ENCODE measurements around the gene MYH13. TPM values are rescaled to one million over a fixed set of nuclear protein-coding genes. Genes with fewer than 3 reads are reported as not detected.

The MYH13 gene
- total and polyA plus RNA-seq, 9 of the 15 experiments (the other 6 are each of a cell fraction or from before 2014, with no cell fraction given) = 0.01 TPM; not detected in 8

GRCh38 chr17:10309003-10309974 lies 63.5 kb downstream of the MYH13 start:
- Histone ChIP-seq H4K20me1 (replicated peaks; ENCODE audit: control insufficient read depth, insufficient read depth, low read length) (no peaks in the 10 kb centered on the region), H3K79me2 (ENCODE audit: control insufficient read depth, insufficient read depth, low read length) (no peaks in the 10 kb centered on the region), H3K36me3 (ENCODE audit: control insufficient read depth, insufficient read depth, low read length) (no peaks in the 10 kb centered on the region), H2AFZ (ENCODE audit: low read depth, low read length) (no peak overlapping the region), H3K4me1 (replicated peaks in 1 of 2; ENCODE audit: control insufficient read depth in 2 of 2, insufficient read depth in 2 of 2, low read length in 2 of 2) (no peaks in the 10 kb centered on the region; a peak in 1 of 5 replicates), H3K4me3 (no peak overlapping the region), H3K27ac (ENCODE audit: extremely low read depth, low read depth, low read length) (no peak overlapping the region), H3K4me2 (ENCODE audit: insufficient read depth, low read length) (no peak overlapping the region), H3K27me3 (ENCODE audit: control insufficient read depth in 2 of 2, insufficient read depth in 2 of 2, low read length in 2 of 2) (no peaks in the 10 kb centered on the region), H3K9ac (ENCODE audit: insufficient read depth in 1 of 2, low read depth in 2 of 2, low read length in 2 of 2) (no peak overlapping the region), H3K9me1 (ENCODE audit: control insufficient read depth, insufficient read depth, low read length) (no peaks in the 10 kb centered on the region), H3K9me3 (replicated peaks; ENCODE audit: control insufficient read depth, insufficient read depth, low read depth, low read length) (no peaks in the 10 kb centered on the region)
- BruUV-seq (replicated peaks) = no TSS peak
- in situ Hi-C loops (cut with MboI) (no loop called here), intact Hi-C loops (cut with micrococcal nuclease) (no loop called here)
- DNase-seq (ENCODE audit: extremely low read depth in 1 of 4, low spot score in 3 of 4) = no peak
- no peak for ATAC-seq
- ChIA-PET CTCF (ENCODE audit: low intra/inter-chr PET ratio) (no interaction called here), POLR2A (no interaction called here)
- WGBS (ENCODE audit: insufficient coverage, low coverage, missing lambda C conversion rate) = 19% methylated on average over 16 of the region's 44 CpGs
- no peak for FAIRE-seq
- TF ChIP-seq HNRNPK (IDR thresholded peaks at IDR 0.05; ENCODE audit: low read depth, low read length, poor library complexity, severe bottlenecking) = no peak
- TF ChIP-seq PCBP2 (IDR thresholded peaks at IDR 0.05; ENCODE audit: low read depth, low read length, poor library complexity, severe bottlenecking) = no peak
- TF ChIP-seq RBM17 (IDR thresholded peaks at IDR 0.05; ENCODE audit: borderline replicate concordance, low read depth, low read length) = no peak
- no peak for TF ChIP-seq CBFA2T2 (conservative IDR thresholded peaks at IDR 0.05)
- TF ChIP-seq ZNF143 (CRISPR knock-in tag; IDR thresholded peaks at IDR 0.05) = no peak
- no peak for TF ChIP-seq PTRF (tag; IDR thresholded peaks at IDR 0.05)
- no peak for TF ChIP-seq PPARD (CRISPR knock-in tag; IDR thresholded peaks at IDR 0.05)
- no peak for TF ChIP-seq RFX5 (IDR thresholded peaks at IDR 0.05; ENCODE audit: low read depth, low read length)
- TF ChIP-seq NR2C1 (IDR thresholded peaks at IDR 0.05) = no peak
- TF ChIP-seq NR2C1 (tag; IDR thresholded peaks at IDR 0.05) = no peak
- no peak for TF ChIP-seq ZNF778 (CRISPR knock-in tag; IDR thresholded peaks at IDR 0.05)
- TF ChIP-seq PATZ1 (CRISPR knock-in tag; IDR thresholded peaks at IDR 0.05; ENCODE audit: borderline replicate concordance) = no peak
- no peak for TF ChIP-seq MNT (conservative IDR thresholded peaks at IDR 0.05)
- no peak for TF ChIP-seq EGR1 (conservative IDR thresholded peaks at IDR 0.05)
- TF ChIP-seq ZBTB34 (CRISPR knock-in tag; IDR thresholded peaks at IDR 0.05) = no peak
- TF ChIP-seq TCF7 (IDR thresholded peaks at IDR 0.05; ENCODE audit: borderline replicate concordance) = no peak
- no peak for TF ChIP-seq CHD1 (IDR thresholded peaks at IDR 0.05; ENCODE audit: low read length)
- no peak for TF ChIP-seq SMARCE1 (IDR thresholded peaks at IDR 0.05)
- no peak for TF ChIP-seq LARP7 (IDR thresholded peaks at IDR 0.05)
